ENCODE data around the gene LAIR1.

DNA sequence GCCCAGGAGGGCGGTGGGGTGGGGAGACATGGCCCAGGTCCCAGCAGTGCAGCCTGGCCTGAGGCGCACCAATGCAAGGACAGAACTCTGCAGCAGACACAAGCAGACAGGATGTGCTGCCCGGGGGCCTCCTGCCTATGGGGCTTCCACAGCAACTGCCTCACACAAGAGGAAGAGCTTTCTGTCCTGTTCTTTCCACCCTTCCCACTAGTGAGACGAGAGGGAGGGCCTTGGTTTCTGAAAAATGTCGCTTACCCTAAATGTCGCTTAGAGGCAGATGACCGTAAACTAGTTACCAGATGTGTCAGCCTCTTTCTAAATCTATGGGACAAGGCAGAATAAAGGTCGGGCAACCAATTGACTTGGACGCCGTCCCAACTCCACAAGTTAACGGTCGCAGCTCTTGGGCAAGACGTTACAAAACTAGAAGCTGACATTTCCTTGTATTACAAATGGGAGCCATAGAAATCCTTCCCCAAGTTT lies at the start of gene LAIR1:
- TF ChIP-seq, protein P1, sequence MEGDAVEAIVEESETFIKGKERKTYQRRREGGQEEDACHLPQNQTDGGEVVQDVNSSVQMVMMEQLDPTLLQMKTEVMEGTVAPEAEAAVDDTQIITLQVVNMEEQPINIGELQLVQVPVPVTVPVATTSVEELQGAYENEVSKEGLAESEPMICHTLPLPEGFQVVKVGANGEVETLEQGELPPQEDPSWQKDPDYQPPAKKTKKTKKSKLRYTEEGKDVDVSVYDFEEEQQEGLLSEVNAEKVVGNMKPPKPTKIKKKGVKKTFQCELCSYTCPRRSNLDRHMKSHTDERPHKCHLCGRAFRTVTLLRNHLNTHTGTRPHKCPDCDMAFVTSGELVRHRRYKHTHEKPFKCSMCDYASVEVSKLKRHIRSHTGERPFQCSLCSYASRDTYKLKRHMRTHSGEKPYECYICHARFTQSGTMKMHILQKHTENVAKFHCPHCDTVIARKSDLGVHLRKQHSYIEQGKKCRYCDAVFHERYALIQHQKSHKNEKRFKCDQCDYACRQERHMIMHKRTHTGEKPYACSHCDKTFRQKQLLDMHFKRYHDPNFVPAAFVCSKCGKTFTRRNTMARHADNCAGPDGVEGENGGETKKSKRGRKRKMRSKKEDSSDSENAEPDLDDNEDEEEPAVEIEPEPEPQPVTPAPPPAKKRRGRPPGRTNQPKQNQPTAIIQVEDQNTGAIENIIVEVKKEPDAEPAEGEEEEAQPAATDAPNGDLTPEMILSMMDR (conservative IDR thresholded peaks at IDR 0.05 in 1 of 2, IDR thresholded peaks at IDR 0.05 in 1 of 2; ENCODE audit: extremely low read depth in 1 of 2, insufficient read depth in 1 of 2, low read depth in 1 of 2, low read length in 2 of 2) = no peak
- TF ChIP-seq EZH2 (IDR thresholded peaks at IDR 0.05; ENCODE audit: borderline replicate concordance, low read length) = no peak

Data from mammary epithelial cell (primary cell).